ENCODE measurements around the gene RAPGEF6.

GRCh38 chr5:131615957-131616356 lies 19.1 kb downstream of the RAPGEF6 start:
- no peak for TF ChIP-seq CTCF (IDR thresholded peaks at IDR 0.05)
- no peak for TF ChIP-seq POLR2A (IDR thresholded peaks at IDR 0.05)
- no peak for TF ChIP-seq POLR2AphosphoS5 (IDR thresholded peaks at IDR 0.05)
